Esophagus squamous epithelium (tissue), 4 donors: Measurements from ENCODE around the gene FGGY.

Experiments used
- CTCF ChIP-seq, 6 experiments: fragments of 450-650 bp in 4 of 6; fragments of 200-600 bp in 2 of 6; sonication (generic) in 2 of 6; IDR thresholded peaks; one replicate each; pipeline ENCODE4 v1.5.1; 2016 to 2019; ENCODE audit warnings: antibody characterized with exemption in 6 of 6, mild to moderate bottlenecking in 4 of 6, moderate library complexity in 4 of 6
- POLR2A ChIP-seq, 4 donors: fragments of 450-650 bp; IDR thresholded peaks; one replicate each; pipeline ENCODE4 v1.6.1; 2017; ENCODE audit warnings: antibody characterized with exemption in 4 of 4, mild to moderate bottlenecking in 4 of 4, moderate library complexity in 3 of 4

DNA sequence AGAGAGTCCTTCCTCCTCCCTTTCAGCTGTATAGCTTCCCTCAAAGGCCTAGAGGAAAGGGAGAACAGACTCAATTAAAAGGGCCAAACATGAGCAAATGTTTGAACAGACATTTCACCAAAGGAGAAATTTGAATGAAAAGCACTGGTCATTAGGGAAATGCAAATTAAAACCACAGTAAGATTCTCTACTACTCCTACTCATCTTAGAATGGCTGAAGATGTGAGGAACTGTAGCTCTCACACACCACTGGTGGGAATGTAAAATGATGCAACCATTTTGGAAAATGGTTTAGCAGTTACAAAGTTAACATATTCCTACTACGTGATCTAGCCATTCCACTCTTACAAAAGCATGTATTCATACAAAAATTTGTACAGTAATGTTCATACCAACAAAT is 264.9 kb downstream of the FGGY start:
- TF ChIP-seq CTCF (IDR thresholded peaks at IDR 0.05), result no peak
- TF ChIP-seq POLR2A (IDR thresholded peaks at IDR 0.05), result no peak
